ENCODE results near the gene UVRAG.

Gene UVRAG

GRCh38 chr11:75888416-75888815 is 73.4 kb downstream of the UVRAG start:
- DNase-seq: no peak

- DNase-seq: no peak
Observed at GRCh38 chr11:75891947-75892739, 77.1 kb downstream of the UVRAG start.

DNA sequence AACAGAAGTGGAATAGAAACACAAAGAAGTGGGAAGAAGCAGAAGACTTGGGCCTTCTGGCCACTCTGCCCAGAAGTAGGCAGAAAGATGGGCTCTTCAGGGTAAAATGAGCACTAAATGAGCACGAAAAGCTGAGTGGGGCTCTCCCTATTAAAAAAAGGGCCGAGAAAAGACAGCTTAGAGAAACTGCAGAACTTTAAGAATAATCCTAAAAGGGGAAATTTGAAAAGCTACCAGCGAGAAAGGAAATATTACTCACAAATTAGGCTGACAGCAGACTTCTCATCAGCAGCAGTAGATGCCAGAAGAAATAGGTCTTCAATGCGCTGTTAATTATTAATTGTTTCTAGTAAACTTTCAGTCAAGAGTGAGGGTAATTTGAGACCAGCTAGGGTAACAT is 78.2 kb downstream of the UVRAG start:
- no peak for DNase-seq

DNA sequence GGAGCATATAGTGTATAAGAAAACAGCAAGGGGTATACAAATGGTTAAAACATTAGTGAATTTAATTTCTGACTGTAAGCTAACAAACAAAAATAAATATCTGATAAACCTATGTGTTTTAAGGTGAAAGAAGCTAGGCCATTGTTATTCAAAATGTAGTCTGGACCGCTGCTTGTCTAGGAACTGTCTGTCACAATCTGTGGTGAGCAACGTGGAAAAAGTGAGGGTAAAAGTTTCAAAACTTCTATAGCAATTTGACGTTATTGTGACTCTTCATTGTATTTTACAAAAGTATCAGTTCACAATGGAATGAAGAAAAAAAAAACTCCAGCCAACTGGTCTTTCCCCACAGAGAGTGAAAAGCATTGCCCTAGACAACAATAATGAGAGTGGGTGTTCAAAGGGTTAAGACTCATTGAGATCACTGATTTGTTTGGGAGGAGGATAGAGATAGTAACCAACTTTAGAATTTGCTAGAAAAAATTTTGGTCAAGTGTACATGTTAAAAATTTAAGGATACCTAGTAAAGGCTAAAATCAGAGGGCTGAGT is 79.1 kb downstream of the UVRAG start:
- DNase-seq: no peak

DNA sequence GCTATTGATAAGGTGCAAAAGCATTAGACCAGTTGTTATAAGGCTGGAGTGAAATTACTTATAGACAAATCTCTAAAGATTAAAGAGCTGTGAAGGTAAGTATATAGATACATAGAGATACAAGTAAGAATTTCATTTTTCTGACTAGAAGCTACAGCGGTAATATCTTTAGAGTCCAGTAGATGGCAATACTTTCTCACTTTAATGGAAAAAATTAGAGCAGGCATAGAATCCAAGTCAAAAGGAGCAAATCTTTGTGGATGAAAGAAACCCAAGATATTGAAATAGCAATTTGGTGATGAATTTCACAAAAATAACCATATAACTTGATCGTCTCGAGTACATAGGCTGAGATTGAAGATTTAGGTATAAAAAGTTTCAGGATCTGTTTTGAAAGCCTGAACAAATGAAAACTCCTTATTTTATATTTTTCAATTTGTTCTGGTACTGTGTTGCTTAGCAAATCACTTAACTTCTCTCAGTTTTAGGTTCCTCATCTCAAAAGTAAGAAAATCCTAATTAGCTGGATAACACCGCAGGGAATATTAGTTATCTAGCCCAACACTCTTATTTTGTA is 81.9 kb downstream of the UVRAG start:
- DNase-seq: no peak

- no peak for DNase-seq
Observed at GRCh38 chr11:75898871-75899270, 83.9 kb downstream of the UVRAG start.

DNA sequence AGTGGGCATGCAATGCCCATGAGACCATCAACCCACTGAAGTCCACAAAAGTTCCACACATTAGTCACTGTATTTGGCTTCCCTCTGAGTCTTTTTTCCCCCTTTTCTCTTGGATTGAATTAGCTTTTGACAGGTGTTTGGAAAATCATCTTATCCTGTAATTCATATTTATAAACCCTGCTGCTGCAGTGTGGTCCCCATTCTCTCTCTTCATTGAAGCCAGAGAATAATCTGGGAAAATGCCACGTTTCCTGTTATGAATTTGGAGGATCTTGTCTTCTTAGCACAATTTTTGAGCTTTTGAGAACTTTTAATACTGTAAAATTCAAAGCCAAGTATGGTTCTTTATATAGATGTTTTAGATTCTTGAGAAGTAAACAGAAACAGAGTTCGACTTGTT is 84.8 kb downstream of the UVRAG start:
- no peak for DNase-seq

DNA sequence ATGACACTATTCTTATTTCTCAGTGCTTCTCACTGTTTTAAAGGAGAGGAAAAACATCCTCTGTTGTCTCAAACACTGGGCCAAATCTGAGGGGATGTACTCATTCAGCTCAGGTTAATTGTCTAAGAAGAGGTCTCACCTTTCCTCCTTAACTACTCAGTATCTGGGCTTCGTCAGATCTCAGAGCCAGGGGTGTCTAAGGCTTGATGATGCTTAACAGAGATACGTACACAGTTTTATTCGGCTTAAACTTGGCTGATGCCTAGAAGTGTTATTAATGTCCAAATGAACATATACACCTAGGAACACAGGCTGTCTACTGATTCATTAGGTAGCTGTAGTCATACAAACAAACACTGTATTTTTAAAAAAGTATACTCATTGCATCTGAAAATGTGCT is 85.8 kb downstream of the UVRAG start:
- no peak for DNase-seq

DNA sequence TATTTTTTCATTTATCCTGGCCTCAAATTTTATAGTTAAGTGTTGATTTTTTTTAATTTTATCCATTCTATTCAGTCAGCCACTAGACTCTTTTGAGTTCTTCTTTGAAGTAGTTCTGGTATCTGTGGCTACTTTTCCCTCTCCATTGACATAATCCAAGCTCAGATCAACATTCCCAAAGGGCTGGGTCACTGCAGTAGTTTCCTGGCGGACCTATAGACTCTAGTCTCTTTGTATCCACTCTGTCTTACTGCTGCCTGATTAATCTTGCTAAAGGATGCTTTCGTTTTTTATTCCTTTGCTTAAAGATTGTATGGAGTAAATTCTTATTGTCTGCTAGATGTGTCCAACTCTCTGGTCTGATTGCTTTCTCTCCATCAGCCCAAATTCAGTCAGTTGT is 87.6 kb downstream of the UVRAG start:
- DNase-seq: no peak

- DNase-seq: no peak
Observed at GRCh38 chr11:75903276-75903675, 88.3 kb downstream of the UVRAG start.

- DNase-seq: no peak
Observed at GRCh38 chr11:75905434-75905833, 90.4 kb downstream of the UVRAG start.

DNA sequence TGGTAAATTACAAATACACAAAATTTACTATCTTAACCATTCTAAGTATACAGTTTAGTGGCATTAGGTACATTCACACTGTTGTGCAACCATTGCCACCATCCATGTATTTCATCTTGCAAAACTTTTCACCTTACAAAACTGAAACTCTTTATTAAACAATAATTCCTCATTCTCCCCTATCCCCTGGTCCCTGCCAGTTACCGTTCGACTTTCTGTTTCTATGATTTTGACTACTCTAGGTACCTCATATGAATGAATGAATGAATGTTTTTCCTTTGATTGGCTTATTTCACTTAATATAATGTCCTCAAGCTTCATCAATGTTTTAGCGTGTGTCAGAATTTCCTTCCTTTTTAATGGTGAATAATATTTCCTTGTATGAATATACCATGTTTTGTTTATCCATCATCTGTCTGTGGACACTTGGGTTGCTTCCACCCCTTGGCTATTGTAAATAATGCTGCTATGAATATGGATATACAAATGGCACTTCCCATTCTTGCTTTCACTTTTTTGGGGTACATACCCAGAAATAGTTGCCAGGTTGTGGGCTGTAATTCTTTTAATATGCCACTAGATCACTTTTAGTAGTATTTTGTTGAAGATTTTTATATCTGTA is 93.0 kb downstream of the UVRAG start:
- no peak for DNase-seq

- DNase-seq: no peak
Observed at GRCh38 chr11:75910426-75911145, 95.6 kb downstream of the UVRAG start.

- DNase-seq: no peak
Observed at GRCh38 chr11:75911459-75911858, 96.4 kb downstream of the UVRAG start.

GRCh38 chr11:75913984-75914383 is 99.0 kb downstream of the UVRAG start:
- DNase-seq: no peak

GRCh38 chr11:75916882-75917281 is 101.9 kb downstream of the UVRAG start:
- no peak for DNase-seq

DNA sequence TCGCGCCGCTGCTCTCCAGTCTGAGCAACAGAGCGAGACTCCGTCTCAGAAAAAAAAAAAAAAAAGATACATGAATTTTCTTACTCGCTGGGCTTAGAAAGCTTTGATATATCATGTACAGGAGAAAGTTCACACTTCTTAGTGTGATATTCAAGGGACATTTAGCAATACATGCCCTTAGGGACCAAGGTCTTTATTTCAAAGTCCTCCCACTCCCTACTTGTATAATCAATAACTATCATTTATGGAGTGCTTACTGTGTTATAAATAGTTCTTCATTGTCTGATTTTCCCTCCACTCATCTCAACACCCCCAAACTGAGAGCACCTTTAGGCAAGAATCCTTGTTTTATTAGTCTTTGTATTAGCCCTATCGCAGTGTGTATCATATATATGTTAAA is 103.3 kb downstream of the UVRAG start:
- DNase-seq: no peak

- DNase-seq: no peak
Observed at GRCh38 chr11:75919525-75919924, 104.5 kb downstream of the UVRAG start.

DNA sequence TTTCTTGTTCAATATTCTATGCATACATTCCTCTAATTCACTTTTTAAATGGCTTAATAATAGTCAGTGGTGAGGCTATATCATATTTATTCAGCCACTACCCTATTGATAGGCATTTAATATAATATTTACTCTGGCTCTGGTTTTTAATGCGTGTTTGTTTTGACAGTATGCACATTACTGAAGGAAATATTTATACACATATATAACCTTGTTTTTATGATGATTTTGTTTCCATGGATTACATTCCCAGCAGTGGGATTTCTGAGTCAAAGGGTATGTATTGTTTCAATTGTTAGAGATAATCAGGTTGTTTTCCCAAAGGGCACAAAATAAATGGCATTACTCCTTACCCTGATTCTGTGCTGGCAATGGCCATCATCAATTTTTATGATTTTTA is 105.8 kb downstream of the UVRAG start:
- no peak for DNase-seq

DNA sequence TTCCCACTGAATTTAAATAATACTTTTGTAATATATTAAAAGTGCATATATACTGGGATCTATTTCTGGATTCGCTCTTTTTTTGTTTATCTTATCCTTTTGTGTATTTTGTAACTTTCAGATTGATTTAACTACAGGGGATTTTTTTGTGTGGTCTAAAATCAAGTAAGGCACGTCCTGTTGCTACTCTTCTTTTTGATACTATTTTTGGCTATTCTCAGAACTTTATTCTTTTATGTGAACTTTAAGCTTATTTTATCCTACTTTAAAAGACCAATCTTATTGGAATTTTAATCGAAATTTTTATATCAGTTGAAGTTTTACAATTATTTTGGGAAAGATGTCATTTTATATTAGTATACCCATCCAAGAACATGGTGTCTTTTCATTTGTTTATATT is 106.8 kb downstream of the UVRAG start:
- no peak for DNase-seq

GRCh38 chr11:75924966-75925784 is 110.2 kb downstream of the UVRAG start:
- DNase-seq: no peak

GRCh38 chr11:75925785-75926164 is 110.8 kb downstream of the UVRAG start:
- no peak for DNase-seq

- DNase-seq: no peak
Observed at GRCh38 chr11:75929706-75930105, 114.7 kb downstream of the UVRAG start.

Measured in CD4-positive, alpha-beta T cell treated with Interleukin-15 for 1 hour (primary cell).